ENCODE measurements around the gene DMRT2. TPM values are rescaled to one million over a fixed set of nuclear protein-coding genes. Genes with fewer than 3 reads are reported as not detected.
A peak's percentile ranks its signal among the peaks of the same experiment; 100 is the strongest.

Gene DMRT2
- total RNA-seq, 1 donor from 2014 or later: 0.46 TPM

DNA sequence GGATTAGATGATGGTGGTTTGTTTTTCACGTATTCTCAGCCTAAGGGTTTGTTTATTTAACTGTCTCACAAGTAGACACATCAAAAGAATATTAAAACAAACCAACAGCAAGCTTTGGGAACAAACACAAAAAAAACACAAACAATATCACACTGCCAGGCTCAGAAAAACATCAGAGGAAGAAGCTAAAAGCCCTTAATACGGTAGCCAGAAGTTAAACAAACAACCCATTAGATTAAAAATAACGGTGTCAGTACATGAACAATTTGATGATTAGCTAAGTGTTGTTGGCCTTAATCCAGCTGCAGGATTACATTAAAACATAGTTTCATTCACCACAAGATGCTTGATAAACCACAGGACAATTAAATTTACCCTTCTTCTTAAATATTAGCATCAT, 15.9 kb upstream of the DMRT2 start:
- H3K27me3 ChIP-seq: peaks cover 74% of the 10 kb centered on the region
- intact Hi-C loops (cut with DNase I): no loop called here
- DNase-seq: no peak

DNA sequence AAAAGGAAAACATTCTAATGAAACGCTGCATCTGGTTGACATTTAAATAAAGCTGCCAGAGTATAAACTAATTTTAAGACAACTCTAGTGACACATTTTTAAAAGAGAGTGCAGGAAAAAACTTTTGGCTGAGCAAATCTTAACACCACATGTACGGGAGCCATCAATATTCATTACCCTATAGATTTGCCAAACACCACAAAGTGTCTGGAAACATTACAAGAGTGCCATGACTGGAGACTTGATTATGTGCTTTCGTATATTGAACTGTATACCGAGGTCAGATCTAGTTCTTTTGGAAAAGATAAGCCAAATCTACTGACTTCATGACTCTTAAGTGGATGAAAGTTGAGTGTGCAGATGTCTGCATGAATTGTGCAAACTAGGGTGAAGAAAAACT, 10.6 kb upstream of the DMRT2 start:
- TF ChIP-seq, protein P1, sequence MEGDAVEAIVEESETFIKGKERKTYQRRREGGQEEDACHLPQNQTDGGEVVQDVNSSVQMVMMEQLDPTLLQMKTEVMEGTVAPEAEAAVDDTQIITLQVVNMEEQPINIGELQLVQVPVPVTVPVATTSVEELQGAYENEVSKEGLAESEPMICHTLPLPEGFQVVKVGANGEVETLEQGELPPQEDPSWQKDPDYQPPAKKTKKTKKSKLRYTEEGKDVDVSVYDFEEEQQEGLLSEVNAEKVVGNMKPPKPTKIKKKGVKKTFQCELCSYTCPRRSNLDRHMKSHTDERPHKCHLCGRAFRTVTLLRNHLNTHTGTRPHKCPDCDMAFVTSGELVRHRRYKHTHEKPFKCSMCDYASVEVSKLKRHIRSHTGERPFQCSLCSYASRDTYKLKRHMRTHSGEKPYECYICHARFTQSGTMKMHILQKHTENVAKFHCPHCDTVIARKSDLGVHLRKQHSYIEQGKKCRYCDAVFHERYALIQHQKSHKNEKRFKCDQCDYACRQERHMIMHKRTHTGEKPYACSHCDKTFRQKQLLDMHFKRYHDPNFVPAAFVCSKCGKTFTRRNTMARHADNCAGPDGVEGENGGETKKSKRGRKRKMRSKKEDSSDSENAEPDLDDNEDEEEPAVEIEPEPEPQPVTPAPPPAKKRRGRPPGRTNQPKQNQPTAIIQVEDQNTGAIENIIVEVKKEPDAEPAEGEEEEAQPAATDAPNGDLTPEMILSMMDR (IDR thresholded peaks at IDR 0.05): no peak
- no peaks in the 10 kb centered on the region for H3K4me1 ChIP-seq
- intact Hi-C loops (cut with DNase I): no loop called here
- H3K36me3 ChIP-seq: no peaks in the 10 kb centered on the region
- no peak overlapping the region for H3K4me3 ChIP-seq
- no peak overlapping the region for H3K27ac ChIP-seq
- H3K9me3 ChIP-seq: no peaks in the 10 kb centered on the region
- ATAC-seq: no peak
- no peak for DNase-seq
- H3K27me3 ChIP-seq: peaks cover 89% of the 10 kb centered on the region

More for the DNA sequence above, 15.9 kb upstream of the DMRT2 start:
- no peaks in the 10 kb centered on the region for H3K36me3 ChIP-seq
- H3K9me3 ChIP-seq: no peaks in the 10 kb centered on the region
- H3K4me1 ChIP-seq: no peaks in the 10 kb centered on the region
- no peak for ATAC-seq
- no peak overlapping the region for H3K27ac ChIP-seq
- H3K4me3 ChIP-seq: no peak overlapping the region
- TF ChIP-seq, protein P1 (IDR thresholded peaks at IDR 0.05): no peak

DNA sequence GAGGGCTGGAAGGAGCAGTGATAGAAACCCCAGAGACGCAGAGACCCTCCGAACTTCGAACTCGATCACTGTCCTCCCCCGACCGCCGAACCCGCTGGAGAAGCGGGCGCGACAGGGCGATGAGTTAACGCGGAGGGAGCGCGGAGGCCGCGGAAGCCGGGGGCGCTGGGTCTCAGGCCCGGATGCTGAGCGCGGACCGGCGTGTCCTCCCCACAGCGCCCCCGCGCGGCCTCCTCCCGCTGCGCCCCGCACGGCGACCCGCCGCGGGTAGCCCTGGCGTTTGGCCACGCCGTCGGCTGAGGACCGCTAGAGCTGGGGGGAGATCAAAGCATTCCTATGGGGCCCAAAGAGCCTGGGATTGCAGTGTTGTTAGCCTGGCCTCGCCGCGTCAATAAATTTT, 7.7 kb upstream of the DMRT2 start:
- Histone ChIP-seq H3K4me1 (peaks cover 5% of the 10 kb centered on the region), H3K27ac (no peak overlapping the region), H3K36me3 (no peaks in the 10 kb centered on the region), H3K4me3 (no peak overlapping the region), H3K9me3 (no peaks in the 10 kb centered on the region), H3K27me3 (peaks cover 100% of the 10 kb centered on the region)
- TF ChIP-seq, protein P1 (IDR thresholded peaks at IDR 0.05): peak; percentile 24
- intact Hi-C loops (cut with DNase I): no loop called here
- DNase-seq (no peak), ATAC-seq (peak; percentile 37)

DNA sequence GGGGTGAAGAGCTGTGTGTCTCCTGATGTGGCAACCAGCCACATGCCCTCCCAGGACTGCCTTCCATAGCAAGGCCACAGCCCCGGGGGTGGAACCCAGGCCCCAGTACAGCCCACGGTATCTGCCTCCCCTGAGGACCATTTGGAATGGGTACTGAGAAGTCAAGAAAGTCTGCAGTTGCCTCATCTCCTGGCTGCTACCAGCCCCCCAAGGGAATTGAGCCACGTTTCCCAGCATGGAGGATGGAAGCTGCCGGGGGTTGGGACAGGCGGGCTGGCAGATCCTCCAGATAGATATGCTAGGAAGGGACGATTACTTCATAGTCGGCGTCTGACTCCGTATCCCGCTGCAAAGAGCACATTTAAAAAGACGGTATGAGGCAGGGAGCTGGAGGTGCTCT, 5.5 kb upstream of the DMRT2 start:
- Histone ChIP-seq H3K4me3 (no peak overlapping the region), H3K27ac (no peak overlapping the region), H3K4me1 (peaks cover 19% of the 10 kb centered on the region), H3K27me3 (peaks cover 100% of the 10 kb centered on the region), H3K36me3 (no peaks in the 10 kb centered on the region), H3K9me3 (no peaks in the 10 kb centered on the region)
- no peak for ATAC-seq
- DNase-seq: no peak
- TF ChIP-seq, protein P1 (IDR thresholded peaks at IDR 0.05): no peak
- intact Hi-C loops (cut with DNase I): no loop called here

DNA sequence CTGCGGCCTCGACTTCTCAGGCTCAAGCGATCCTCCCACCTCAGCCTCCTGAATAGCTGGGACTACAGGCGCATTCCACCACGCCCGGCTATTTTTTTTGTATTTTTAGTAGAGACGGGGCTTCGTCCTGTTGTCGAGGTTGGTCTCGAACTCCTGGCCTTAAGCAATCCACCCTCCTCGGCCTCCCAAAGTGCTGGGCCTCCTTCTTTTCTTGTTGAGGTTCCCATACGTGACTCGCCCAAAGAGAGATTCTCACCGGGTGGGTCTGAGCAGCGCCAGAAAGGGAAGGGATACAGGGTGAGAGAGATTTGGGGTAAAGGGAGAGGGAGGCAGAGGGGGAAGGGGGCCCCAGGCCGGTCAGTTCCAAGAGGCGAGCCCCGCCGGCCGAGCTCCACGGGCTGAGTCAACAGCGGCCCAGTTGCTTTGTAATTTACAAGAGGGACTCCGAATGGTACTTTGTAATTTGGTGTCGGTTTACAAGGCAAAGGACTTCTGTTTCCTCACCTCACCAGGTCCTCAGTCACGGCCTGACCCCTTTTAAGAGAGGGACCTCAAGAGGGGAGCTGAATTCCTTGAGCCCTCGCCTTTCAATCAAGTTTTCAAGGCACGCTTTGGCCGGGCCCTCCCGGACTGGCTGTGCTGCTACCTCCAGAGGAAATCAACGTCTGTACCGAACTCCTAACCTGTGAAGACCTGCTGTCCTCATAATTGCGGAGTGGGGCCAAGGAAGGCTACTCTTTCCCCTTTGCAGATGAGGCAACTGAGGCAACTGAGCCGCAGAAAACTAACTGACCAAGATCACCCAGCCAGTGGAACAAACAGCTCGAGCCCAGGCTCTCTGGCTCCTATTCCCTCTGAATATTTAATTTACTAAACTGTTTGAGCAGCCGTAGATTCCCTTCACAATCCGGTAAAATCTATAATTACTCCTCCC, 3.3 kb upstream of the DMRT2 start:
- TF ChIP-seq, protein P1 (IDR thresholded peaks at IDR 0.05): no peak
- Histone ChIP-seq H3K9me3 (no peaks in the 10 kb centered on the region), H3K4me3 (no peak overlapping the region), H3K4me1 (peaks cover 37% of the 10 kb centered on the region), H3K27ac (no peak overlapping the region), H3K27me3 (peaks cover 100% of the 10 kb centered on the region), H3K36me3 (no peaks in the 10 kb centered on the region)
- ATAC-seq (no peak), DNase-seq (no peak)
- intact Hi-C loops (cut with DNase I): no loop called here

Measured in upper lobe of right lung (tissue), 1 donor.